ENCODE results near the gene KLHL22.
"Not testable (repeated sequence)": the region's sequence is repeated elsewhere in the genome, so short reads cannot be mapped to it uniquely, and the experiment has no call there.

Gene KLHL22

DNA sequence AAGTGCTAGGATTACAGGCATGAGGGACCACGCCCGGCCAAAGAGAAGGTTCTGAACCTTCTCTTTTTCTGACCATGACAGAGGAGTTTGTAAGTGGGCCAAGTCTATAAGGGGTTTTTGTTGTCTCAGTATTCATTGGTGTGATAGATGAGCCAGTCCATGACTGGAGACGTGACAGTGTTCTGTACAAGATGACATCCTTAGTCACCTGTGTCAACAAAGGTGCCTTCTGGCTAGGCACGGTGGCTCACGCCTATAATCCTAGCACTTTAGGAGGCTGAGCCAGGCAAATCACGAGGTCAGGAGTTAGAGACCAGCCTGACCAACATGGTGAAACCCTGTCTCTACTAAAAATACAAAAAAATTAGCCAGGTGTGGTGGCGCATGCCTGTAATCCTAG lies 4.2 kb upstream of the KLHL22 start:
- DNase-seq = no peak

DNA sequence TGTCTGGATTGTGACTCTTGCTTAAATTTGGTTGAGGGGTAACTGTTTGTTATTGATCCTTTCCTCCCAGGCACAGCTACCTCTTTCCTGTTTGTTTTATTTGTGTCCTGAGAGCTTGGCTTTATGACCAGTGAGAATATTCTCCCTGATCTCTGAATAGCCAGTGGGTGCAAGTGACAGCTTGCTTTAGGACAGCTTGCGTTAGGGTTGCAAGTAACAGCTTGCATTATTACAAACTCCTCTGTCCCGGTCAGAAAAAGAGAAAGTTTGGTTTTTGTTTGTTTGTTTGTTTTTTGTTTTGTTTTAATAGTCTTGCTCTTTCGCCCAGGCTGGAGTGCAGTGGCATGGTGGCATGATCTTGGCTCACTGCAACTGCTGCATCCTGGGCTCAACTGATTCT lies 3.3 kb upstream of the KLHL22 start:
- DNase-seq = no peak

- DNase-seq = no peak
Observed at GRCh38 chr22:20497426-20497825, 1.8 kb upstream of the KLHL22 start.

DNA sequence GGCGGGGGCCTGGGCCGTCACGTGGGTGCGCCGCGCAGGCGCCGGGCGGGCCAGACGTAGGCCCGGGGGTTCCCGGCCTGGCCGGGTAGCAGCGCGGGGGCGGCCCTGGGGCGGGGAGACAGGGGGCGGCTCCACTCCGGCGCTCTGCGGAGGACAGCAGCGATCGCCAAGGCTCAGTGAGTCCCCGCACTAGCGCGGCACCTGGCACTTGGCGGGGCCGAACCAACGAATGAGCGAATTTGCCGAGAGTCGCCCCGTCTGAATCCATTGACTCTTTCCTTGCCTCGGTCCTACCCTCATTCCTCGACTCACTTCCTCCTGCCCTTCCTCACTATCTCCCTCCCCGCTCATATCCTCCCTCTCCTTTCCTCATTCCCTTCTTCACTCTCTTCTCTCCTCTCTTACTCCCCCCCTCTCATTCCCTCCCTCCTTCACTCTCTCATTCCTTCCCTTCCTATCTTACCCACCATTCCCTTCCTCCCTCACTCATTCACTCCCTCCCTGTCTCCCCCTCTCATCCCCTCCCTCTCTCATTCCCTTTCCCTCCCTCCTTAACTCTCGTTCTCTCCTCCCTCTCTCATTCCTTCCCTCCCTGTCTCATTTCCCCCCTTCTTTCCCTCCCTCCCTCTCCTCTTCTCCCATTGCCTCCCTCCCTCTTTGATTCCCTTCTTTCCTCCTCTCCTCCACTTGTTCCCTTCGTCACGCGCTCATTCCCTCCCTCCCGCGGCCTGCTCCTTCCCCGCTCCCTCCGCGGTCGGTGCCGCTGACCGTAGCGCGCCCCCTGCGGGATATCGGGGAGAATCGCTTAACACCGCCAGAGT lies 476 bp upstream of the KLHL22 start:
- DNase-seq = peak; percentile 74 to 86

- no peak for DNase-seq
Observed at GRCh38 chr22:20491346-20491745, 4.2 kb downstream of the KLHL22 start.

DNA sequence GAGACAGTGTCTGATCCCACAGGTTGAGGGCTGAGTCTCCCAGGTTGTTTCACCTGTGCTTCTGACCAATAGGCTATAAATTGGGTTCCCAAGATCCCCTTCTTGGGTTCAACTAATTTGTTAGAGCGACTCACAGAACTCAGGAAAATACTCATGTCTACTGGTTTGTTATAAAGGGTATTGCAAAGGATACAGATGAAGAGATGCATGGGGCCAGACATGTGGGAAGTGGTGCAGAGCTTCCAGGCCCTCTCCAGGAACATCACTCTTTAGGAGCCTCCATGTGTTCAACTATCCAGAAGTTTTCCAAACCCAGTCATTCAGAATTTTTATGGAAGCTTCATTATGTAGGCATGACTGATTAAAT lies 4.7 kb downstream of the KLHL22 start:
- DNase-seq = no peak

GRCh38 chr22:20490183-20490940 lies 5.2 kb downstream of the KLHL22 start:
- no peak for DNase-seq

DNA sequence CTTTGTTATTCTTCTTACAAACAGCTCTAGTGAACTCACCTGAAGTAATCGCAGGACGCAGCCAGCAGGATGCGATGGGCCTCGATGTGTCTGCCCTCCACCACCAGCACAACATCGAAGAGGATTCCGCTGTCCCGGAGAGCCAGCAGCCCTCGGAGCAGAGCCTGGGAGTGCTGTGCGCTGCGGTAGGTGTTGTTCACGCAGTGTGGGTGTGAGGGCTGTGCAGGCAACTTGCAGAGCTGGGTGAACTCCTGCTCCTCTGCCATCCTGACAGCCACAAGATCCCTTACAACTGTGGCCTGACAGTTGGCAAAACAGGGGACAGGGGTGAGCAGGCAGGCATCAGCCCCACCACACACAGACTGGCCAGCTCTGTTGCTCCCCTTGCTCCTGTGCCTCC lies 6.6 kb downstream of the KLHL22 start:
- no peak for DNase-seq

DNA sequence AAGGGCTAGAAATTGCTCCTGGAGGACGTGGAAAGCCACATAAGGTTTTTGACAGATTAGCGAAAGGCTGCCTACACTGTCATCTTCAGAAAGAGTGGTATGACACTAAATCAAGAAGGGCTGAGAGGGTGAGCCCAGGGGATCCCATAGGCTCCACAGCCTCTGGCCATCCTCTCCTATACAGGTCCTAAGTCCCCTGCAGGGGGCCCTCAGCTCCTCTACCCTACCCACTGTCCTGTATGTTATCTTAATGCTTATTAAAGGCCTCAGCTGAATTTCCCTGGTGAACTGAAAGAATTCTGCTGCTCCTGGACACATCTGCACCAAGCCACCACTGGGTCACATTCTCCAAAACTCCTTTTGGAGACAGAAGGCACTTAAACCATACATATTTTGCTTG lies 7.9 kb downstream of the KLHL22 start:
- no peak for DNase-seq

DNA sequence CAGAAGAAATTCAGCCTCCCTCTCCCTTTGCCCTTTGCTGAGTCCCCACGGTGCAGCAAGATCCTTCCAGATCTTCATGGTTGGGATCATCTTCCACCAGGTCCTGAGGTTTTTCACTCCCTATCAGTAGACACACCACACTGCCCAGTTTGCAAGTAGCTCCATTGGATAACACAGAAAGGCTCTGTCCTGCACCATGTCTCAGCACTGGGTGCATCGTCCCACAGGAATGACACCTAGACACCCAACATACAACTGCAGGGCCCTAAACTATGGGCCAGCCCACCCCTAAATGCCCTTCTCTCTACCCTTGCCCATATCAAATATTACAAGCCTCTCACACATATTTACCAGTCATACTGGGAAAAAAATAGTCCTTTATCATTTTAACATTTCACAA lies 9.4 kb downstream of the KLHL22 start:
- DNase-seq = no peak

DNA sequence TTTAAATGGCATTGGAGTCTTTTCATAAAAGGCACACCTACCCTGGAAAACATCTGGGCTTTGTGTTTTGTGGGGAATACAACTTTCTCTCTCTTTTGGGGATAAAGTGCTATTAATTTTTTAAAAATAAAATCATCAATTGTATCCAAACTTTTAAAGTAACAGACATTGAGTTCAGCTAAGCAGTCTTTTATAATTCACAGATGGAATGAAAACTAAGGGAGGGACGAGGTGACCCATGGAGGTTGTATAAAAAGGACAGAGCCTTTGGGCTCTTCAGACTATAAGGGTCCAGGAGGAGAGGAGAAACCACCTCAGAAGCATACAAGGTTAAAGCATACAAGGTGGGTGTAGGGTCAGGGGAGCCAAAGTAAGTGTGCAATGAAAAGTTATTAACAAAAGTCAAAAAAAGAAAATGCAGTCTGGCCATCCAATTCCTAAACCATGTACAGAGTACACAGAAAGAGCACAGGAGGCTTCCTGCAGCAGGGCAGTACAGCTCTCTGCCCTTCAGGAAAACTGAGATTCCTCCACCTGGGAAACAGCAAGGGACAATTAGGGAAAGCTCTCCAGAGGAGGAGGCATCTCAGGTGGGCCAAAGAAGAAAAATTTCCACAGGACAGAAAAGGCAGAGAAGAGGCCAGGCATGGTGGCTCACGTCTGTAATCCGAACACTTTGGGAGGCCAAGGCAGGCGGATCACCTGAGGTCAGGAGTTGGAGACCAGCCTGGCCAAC lies 10.5 kb downstream of the KLHL22 start:
- no peak for DNase-seq

DNA sequence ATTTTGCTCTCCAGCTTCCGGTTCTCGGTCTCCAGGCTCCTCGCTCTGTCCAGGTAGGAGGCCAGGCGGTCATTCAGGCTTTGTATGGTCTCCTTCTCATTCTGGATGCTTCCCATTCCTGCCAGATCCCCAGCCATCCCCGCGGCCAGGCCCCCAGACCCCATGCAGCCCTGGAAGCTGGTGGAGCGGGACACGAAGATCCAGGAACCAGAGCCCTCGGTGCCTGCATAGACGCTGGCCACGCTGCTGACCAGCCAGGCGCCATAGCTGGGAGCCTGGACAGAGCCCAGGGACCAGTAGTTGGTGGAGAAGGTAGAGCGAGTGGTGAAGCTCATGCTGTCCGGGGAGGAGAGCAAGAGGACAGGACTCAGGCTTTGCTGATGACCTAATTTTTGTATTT lies 11.8 kb downstream of the KLHL22 start:
- no peak for DNase-seq

DNA sequence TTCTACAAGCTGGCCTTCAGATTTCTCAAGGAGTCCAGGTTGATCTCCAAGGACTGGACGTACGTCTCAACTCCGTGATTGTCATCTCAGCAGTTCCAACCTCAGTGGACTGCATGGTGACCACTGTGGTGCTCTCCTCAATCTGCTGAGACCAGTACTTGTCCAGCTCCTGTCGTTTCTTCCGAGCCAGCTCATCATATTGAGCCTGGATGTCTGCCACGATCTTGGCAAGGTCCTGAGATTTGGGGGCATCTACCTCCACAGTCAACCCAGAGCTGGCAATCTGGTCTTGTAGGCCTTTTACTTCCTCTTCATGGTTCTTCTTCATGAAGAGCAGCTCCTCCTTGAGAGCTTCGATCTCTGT lies 12.5 kb downstream of the KLHL22 start:
- not testable (repeated sequence) for DNase-seq

DNA sequence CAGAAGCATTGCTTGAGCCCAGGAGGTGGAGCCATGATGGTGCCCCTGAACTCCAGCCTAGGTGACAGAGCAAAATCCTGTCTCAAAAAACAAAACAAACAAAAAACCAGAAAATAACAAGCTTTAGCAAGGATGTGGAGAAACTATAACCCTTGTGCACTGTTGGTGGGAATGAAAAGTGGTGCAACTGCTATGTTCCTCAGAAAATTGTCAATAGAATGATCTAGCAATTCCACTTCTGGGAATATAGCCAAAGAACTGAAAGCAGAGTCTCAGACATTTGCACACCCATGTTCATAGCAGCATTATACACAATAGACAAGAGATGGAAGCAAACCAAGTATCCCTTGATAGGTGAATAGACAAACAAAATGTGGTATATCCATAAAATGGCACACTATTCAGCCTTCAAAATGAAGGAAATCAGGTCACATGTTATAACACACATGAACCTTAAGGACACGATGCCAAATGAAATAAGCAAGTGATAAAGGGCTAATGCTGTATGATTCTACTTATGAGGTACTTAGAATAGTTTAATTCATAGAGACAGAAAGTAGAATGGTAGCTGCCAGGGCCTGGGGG lies 15.9 kb downstream of the KLHL22 start:
- DNase-seq = no peak

- DNase-seq = not testable (repeated sequence)
Observed at GRCh38 chr22:20478059-20478458, 17.5 kb downstream of the KLHL22 start.

GRCh38 chr22:20475569-20475968 lies 20.0 kb downstream of the KLHL22 start:
- not testable (repeated sequence) for DNase-seq

GRCh38 chr22:20475115-20475436 lies 20.5 kb downstream of the KLHL22 start:
- DNase-seq = no peak

DNA sequence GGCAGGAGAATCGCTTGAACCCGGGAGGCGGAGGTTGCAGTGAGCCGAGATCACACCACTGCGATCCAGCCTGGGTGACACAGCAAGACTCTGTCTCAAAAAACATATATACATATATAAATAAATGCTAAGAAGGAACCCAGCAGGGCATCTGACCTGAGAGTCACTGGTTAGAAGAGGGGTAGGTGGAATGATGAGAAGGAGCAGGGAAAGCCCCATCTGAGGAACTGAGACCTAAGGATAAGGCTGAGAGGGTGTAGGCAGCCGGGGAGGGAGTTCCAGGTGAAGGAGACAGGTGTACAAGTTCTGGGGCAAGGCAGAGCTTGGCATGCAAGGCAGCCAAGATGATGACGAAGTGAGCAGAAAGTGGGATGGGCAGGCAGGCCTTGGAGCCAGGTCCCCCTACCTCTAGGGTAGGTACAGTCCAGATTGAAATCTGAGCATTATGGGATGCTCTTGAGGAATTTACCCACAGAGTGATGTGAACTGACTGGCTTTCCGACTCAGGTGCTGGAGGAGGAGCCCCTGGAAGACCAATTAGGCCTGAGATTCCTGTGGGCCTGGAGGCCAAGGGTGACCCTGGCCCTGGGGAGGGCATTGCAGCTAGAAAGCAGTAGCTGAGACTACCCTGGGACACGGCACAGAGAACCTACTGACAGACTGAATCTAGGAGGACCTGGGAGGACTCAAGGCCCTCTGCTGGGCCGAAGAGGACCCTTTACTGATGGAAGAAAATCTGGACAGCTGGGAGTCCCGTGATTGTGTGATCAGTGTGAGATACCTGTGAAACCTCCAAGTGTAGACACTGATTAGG lies 22.8 kb downstream of the KLHL22 start:
- DNase-seq = no peak

DNA sequence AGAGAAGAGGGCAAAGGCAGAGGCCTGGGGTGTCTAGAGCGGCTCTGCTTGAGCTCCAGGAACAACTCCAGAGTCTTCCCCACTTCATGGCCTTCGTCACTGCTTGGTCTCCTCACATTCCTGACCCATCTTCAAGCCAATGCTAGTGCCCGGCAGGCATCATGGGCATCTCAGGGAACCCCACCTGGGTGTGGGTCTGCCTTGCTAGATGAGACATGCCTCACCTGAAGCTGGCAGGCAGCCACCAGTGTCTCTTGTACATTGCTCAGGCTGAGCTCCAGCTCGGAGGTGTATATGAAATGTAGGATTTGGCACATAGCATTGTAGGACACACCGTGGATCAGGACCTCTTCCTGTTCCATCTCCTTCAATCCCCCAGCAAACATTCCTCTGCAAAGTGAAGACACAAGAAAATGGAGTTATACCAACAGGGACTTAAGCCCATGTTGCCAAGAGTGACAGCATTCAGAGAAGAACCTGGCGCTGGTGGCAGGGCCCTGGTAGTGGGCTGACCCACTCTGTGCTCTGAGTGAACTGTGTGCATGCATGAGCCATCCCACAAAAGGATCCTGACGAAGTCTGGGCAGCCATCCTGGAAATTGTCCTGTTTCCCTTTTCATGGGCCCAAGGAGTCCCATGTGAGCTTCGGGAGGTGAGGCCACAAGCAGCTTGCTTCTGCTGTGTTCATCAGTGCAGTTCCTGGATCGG lies 24.3 kb downstream of the KLHL22 start:
- DNase-seq = no peak

GRCh38 chr22:20470525-20470924 lies 25.1 kb downstream of the KLHL22 start:
- not testable (repeated sequence) for DNase-seq

DNA sequence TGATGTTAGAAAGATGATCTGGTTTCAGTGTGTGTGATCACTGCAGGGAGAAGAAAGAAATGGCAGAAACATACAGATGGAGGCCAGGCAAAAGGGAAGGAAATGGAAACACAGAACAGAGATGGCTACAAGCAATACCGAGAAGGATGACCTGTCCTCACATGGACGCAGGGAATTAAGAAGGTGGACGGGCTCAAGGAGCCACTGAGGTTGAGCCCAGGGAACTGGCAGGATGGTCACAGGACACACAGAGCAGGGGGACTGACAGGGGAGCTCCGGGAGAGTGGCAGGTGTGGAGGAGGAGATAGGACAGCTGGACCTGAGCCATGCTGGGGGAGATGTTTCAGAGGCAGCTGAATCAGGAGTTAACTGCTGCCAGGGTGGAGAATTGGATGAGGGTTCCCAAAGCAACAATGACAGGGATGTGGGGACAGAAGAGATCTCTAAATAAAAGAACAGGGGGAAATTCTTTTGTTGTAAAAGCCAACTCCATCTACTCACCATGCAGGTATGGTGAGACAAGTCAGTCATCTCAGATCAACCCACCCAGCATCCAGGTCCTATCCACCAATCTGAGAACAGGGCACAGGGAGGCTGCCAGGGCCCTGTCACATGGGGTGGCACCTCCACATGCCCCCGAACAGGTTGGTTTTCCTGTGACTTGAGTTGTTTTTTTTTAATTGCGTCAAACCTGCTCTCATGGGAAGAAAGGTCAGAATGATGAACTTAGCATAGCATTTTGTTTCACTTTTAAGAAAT lies 26.3 kb downstream of the KLHL22 start:
- no peak for DNase-seq
